Astrocyte of the spinal cord (primary cell): Measurements from ENCODE around the gene STUB1.

ENCODE experiments used
- DNase-seq: peaks from one replicate; pipeline ENCODE4 v3.0.0; 2011; ENCODE audit warnings: low read depth, low spot score
- H3K4me3 ChIP-seq: 2 replicates; pipeline ENCODE4 v1.5.1; 2011; ENCODE audit warnings: low read depth, mild to moderate bottlenecking, low read length, moderate library complexity
- in situ Hi-C: cut with HindIII; loops from 2 replicates; pipeline ENCODE4 v1.10.0; 2017; ENCODE audit warnings: low sequenced_read_pairs
- TF ChIP-seq, protein P1 (sequence below): IDR thresholded peaks from 2 replicates; pipeline ENCODE4 v1.5.1; 2012; ENCODE audit warnings: low read depth, mild to moderate bottlenecking, low read length, inconsistent platforms

Gene STUB1

DNA sequence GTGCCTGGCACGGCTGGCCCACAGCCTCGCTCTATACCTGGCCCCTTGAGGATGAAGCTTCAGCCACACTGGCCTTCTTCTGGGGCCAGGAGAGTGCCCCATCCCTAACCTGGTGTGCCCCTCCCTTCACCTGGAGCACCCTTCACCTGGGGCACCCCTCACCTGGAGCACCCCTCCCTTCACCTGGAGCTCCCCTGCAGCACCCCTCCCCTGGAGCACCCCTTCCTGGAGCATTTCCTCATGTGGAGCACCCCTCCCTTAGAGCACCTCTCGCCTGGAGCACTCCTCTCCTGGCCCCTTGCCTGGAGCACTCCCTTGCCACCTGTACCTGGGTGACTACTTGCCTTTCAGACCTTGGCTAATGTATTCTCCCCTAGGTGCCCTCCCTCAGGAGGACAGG is 27.8 kb downstream of the STUB1 start:
- no peak for DNase-seq
- no peak overlapping the region for H3K4me3 ChIP-seq
- in situ Hi-C loops = no loop called here
- TF ChIP-seq, protein P1, sequence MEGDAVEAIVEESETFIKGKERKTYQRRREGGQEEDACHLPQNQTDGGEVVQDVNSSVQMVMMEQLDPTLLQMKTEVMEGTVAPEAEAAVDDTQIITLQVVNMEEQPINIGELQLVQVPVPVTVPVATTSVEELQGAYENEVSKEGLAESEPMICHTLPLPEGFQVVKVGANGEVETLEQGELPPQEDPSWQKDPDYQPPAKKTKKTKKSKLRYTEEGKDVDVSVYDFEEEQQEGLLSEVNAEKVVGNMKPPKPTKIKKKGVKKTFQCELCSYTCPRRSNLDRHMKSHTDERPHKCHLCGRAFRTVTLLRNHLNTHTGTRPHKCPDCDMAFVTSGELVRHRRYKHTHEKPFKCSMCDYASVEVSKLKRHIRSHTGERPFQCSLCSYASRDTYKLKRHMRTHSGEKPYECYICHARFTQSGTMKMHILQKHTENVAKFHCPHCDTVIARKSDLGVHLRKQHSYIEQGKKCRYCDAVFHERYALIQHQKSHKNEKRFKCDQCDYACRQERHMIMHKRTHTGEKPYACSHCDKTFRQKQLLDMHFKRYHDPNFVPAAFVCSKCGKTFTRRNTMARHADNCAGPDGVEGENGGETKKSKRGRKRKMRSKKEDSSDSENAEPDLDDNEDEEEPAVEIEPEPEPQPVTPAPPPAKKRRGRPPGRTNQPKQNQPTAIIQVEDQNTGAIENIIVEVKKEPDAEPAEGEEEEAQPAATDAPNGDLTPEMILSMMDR = no peak

DNA sequence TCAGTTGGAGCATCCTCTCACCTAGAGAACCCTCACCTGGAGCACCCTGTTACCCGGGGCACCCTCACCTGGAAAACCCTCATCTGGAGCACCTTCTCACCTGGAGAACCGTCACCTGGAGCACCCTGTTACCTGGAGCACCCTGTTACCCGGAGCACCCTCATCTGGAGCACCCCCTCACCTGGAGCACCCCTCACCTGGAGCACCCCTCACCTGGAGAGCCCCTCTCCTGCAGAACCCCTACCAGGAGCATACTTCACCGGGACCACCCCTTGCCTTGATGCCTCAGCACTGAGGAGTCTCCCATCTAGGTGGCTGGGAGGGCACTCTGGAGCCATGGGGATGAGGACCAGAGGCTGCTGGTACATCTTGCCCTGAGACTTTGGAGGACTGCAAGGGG is 28.7 kb downstream of the STUB1 start:
- TF ChIP-seq, protein P1 = no peak
- no peak for DNase-seq
- H3K4me3 ChIP-seq = no peak overlapping the region
- in situ Hi-C loops = no loop called here

DNA sequence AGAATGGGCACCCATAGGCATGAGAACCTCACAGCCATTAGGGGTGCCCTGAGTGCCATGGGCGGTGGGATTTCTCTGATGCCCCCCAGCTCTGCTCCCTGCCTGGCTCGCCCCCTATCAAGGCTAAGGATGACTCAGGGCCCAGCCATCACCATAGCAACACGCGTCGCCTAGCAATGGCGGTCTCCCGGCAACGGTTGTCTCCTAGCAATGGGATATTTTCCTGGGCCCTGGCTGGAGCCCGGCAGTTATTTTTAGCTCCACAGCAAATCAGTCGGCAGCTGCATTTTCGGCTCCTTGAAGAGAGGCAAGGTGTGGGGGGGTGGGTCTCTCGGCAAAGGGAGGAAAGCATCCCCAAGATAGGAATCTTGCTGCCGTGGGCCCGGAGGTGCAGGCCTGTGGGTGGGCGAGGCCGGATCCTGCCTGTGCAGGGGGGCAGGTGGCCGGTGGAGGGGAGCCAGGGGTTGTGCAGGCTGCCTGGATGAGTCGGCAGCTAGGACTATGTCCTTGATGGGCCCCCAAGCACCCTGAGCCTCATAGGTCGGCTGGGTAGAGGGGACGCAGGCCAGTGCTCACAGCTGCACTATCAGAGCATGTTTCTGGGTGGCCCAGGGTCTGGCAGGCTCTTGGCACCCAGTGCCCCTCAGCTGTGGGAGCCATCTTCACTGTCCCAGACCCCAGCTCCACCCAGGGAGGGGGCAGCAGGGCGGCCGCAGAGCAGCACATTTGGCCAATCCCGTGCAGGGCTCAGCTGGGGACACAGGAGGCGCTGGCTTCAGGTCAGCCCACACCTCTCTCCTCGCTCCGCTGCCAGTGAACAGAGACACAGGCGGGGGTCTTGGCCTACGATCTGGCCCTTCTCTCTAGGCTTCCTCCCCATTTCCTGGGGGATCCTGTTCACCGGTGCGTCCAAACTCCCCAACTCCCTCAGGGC is 29.6 kb downstream of the STUB1 start:
- TF ChIP-seq, protein P1 = no peak
- peak; percentile 86 for DNase-seq
- in situ Hi-C loops = no loop called here

DNA sequence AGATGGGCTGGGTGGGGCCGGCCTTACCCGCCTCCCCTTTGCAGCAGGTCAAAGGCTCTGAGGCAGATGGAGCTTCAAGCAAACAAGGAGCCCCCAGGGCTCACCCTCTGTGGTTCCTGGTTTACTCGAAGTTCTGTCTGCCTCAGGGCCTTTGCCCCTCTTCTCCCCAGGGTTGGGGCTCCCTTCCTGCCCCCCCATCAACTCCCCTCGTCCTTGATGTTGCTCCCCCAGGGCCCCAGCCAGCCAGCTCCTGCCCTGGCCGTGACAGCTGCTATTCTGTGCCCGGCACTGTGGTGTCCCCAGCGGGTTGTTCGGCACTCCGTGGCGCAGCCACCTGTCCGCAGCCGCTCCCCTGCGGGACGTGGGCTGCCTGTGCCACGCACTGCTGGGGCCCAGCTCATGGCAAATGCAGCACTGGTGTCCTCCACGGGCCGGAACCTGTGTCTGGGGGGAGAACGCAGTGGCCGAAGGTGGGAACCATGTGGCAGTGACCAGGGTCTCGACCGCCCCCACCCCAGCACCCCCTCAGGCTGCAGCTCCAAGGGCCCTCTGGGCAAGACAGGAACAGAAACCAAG is 30.4 kb downstream of the STUB1 start:
- H3K4me3 ChIP-seq = no peak overlapping the region
- TF ChIP-seq, protein P1 = no peak
- no peak for DNase-seq
- in situ Hi-C loops = no loop called here

More for the DNA sequence above, 29.6 kb downstream of the STUB1 start:
- H3K4me3 ChIP-seq = no peak overlapping the region

DNA sequence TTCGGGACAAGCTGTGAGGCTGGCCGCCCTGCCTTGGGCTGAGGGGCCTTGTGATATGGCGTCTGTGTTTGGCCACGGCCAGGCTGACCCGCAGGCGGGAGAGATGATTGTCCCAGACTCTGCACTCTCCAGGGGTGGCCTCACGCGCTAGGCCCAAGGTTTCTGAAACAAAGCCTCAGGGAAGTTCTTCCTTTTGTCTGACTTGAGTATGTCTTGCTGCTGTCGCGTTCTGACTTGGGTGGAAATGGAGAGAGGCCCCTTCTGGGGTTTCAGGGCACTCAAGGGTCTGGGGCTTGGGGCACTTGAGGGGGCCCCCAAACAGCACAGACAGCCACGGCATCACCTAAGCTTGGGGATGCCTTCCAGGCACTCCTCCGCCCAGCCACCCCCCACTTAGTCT is 30.9 kb downstream of the STUB1 start:
- TF ChIP-seq, protein P1 = no peak
- H3K4me3 ChIP-seq = no peak overlapping the region
- in situ Hi-C loops = no loop called here
- no peak for DNase-seq

DNA sequence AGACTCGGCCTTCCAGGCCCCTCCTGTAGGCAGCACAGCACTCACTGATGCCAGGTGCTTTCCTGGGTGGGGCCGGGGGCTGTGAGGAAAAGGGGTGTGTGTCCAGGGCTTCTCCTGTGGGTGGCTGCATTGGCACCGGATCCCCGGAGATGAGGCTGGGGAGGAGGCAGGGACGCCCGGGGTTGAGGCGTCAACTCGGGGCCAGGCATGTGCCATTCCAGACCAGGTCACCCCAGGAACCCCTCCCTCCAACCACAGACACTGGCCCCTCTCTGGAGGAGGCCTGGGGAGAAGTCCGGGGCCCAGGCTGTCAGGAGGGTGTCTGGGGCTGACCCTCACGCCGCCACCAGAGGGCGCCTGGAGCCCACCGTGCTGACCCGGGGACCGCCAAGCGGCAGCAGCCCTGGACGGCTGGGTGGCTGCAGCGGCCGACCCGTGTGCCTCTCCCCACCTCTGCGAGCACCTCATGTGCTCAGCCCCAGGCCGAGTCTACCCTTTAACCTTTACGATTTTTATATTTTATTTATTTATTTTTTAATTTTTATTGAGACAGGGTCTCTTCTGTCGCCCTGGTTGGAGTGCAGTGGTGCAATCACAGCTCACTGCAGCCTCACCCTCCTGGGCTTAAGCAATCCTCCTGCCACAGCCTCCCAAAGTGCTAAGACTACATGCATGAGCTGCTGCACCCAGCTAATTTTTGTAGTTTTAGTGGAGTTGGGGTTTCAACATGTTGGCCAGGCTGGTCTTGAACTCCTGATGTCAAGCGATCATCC is 31.5 kb downstream of the STUB1 start:
- H3K4me3 ChIP-seq = no peak overlapping the region
- in situ Hi-C loops = no loop called here
- TF ChIP-seq, protein P1 = peak; percentile 85
- DNase-seq = peak; percentile 50
